ENCODE measurements around the gene COBLL1. TPM values are rescaled to one million over a fixed set of nuclear protein-coding genes. Genes with fewer than 3 reads are reported as not detected.

Gene COBLL1, protein sequence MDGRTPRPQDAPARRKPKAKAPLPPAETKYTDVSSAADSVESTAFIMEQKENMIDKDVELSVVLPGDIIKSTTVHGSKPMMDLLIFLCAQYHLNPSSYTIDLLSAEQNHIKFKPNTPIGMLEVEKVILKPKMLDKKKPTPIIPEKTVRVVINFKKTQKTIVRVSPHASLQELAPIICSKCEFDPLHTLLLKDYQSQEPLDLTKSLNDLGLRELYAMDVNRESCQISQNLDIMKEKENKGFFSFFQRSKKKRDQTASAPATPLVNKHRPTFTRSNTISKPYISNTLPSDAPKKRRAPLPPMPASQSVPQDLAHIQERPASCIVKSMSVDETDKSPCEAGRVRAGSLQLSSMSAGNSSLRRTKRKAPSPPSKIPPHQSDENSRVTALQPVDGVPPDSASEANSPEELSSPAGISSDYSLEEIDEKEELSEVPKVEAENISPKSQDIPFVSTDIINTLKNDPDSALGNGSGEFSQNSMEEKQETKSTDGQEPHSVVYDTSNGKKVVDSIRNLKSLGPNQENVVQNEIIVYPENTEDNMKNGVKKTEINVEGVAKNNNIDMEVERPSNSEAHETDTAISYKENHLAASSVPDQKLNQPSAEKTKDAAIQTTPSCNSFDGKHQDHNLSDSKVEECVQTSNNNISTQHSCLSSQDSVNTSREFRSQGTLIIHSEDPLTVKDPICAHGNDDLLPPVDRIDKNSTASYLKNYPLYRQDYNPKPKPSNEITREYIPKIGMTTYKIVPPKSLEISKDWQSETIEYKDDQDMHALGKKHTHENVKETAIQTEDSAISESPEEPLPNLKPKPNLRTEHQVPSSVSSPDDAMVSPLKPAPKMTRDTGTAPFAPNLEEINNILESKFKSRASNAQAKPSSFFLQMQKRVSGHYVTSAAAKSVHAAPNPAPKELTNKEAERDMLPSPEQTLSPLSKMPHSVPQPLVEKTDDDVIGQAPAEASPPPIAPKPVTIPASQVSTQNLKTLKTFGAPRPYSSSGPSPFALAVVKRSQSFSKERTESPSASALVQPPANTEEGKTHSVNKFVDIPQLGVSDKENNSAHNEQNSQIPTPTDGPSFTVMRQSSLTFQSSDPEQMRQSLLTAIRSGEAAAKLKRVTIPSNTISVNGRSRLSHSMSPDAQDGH
- 10 to 100 TPM; 43.2 to 97.3 (median 68.6) TPM for total RNA-seq

DNA sequence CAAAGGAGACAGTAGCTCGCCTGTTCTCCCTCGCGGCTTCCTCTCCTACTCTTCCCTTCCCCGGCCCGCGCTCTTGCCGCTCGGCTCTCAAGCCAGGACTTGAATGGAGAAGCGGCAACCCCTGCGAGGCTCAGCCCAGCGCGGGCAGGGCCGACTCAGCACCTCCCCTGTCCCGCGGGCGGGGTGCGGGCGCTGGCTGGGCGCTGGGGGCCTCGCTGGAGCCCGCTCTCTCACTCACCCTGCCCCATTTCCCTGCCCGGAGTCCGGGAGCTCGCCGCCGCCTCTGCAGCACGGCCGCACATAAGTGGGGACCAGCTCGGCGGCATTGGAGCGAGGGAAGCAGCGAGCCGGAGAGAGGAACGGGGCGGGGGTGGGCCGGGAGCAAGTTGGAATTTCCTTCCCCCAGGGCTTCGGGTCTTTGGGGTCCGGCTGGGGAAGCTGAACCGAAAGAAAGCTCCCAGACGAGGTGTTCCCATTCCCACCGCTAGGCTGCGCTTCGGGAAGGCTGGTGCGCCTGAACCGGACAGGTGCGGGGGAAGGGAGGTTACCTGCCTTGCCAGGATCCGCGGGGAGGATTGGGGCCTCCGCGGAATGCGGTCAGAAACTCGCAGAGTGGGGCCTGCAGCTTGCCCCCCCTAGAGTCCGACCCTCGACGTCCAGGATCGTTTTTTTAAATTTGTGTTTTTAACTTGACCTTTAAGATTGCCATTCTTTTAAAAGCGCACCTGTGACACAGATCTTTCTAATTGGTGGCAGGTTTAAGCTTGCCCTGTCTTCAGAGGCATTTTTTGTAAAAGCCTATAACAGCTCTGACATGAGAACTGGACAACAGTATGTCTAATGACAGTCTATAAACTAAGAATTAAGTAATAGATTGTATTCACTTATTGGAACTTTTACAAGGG lies at the start of gene COBLL1:
COBLL1 (minus strand) TSS at position 105 of the 905 bp plus-strand sequence. CDS start 627 bp downstream, outside the sequence.
- H3K4me3 ChIP-seq (ENCODE audit: low read depth, poor library complexity, severe bottlenecking) = peak within 1 kb of the TSS; percentile 74
- no peak for TF ChIP-seq POLR2A (IDR thresholded peaks at IDR 0.05)
- TF ChIP-seq, protein P1, sequence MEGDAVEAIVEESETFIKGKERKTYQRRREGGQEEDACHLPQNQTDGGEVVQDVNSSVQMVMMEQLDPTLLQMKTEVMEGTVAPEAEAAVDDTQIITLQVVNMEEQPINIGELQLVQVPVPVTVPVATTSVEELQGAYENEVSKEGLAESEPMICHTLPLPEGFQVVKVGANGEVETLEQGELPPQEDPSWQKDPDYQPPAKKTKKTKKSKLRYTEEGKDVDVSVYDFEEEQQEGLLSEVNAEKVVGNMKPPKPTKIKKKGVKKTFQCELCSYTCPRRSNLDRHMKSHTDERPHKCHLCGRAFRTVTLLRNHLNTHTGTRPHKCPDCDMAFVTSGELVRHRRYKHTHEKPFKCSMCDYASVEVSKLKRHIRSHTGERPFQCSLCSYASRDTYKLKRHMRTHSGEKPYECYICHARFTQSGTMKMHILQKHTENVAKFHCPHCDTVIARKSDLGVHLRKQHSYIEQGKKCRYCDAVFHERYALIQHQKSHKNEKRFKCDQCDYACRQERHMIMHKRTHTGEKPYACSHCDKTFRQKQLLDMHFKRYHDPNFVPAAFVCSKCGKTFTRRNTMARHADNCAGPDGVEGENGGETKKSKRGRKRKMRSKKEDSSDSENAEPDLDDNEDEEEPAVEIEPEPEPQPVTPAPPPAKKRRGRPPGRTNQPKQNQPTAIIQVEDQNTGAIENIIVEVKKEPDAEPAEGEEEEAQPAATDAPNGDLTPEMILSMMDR (IDR thresholded peaks at IDR 0.05) = peak in 1 of 3 donors; percentile 65
- intact Hi-C loops (cut with DNase I; ENCODE audit: low total_unique reads) = no loop called here
- peak; percentile 73 to 96 for DNase-seq (ENCODE audit: low spot score in 2 of 2)
- 1% methylated on average over 44 to 56 of the region's 57 CpGs for WGBS, 2 donors

GRCh38 chr2:164890544-164890943 lies 48.9 kb upstream of the COBLL1 start:
- no peak for TF ChIP-seq POLR2A (IDR thresholded peaks at IDR 0.05)
- TF ChIP-seq, protein P1 (IDR thresholded peaks at IDR 0.05) = no peak
- no peak overlapping the region for H3K4me3 ChIP-seq (ENCODE audit: low read depth, poor library complexity, severe bottlenecking)
- WGBS, 2 donors = 39 to 44% methylated on average over 4 of the region's 4 CpGs
- intact Hi-C loops (cut with DNase I; ENCODE audit: low total_unique reads) = no loop called here
- DNase-seq (ENCODE audit: low spot score in 2 of 2) = no peak

GRCh38 chr2:164888592-164888991 lies 47.0 kb upstream of the COBLL1 start:
- TF ChIP-seq POLR2A (IDR thresholded peaks at IDR 0.05) = no peak
- TF ChIP-seq, protein P1 (IDR thresholded peaks at IDR 0.05) = no peak
- no peak for DNase-seq (ENCODE audit: low spot score in 2 of 2)
- intact Hi-C loops (cut with DNase I; ENCODE audit: low total_unique reads) = no loop called here
- H3K4me3 ChIP-seq (ENCODE audit: low read depth, poor library complexity, severe bottlenecking) = no peak overlapping the region
- 76 to 79% methylated on average over 3 of the region's 3 CpGs for WGBS, 2 donors

DNA sequence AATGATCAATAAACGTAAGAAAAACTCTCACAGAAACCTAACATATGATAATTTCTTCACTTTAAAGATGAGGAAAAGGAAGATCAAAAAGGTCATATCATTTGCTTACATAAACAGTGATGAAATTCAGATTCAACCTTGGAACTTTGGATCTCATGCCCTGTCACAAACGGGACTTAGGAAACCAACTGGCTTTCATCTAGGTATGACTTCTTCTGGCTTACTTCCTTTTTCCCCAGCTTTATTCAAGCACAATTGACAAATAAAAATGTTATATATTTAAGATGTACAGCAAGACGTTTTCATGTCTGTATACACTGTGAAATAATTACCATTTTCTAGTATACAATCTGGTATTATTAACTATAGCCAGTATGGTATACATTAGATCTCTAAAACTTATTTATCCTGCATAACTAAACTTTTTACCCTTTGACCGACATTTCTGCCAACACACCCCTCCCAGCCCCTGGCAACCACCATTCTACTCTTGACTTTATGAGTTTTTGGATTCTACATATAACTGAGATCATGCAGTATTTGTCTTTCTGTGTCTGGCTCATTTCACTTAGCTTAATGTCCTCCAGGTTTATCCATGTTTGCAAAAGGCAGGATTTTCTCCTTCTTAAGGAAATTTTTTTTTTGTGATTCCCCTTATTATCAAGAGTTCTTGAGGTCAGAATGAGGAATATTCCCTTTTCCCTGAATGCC lies 46.0 kb upstream of the COBLL1 start:
- 69% methylated on average over 4 of the region's 4 CpGs for WGBS, 2 donors
- TF ChIP-seq POLR2A (IDR thresholded peaks at IDR 0.05) = no peak
- TF ChIP-seq, protein P1 (IDR thresholded peaks at IDR 0.05) = no peak
- DNase-seq (ENCODE audit: low spot score in 2 of 2) = no peak
- intact Hi-C loops (cut with DNase I; ENCODE audit: low total_unique reads) = no loop called here
- no peak overlapping the region for H3K4me3 ChIP-seq (ENCODE audit: low read depth, poor library complexity, severe bottlenecking)

All from lower leg skin (tissue), 4 donors.